ENCODE results near the gene PIAS2. TPM values are rescaled to one million over a fixed set of nuclear protein-coding genes. Genes with fewer than 3 reads are reported as not detected.
A peak's percentile ranks its signal among the peaks of the same experiment; 100 is the strongest.

The PIAS2 gene
- total and polyA plus RNA-seq, 9 of the 15 experiments (the other 6 are each of a cell fraction or from before 2014, with no cell fraction given), result 2.9 to 23.9 (median 12.0) TPM

- Histone ChIP-seq H3K4me3 (no peak overlapping the region), H3K27ac (ENCODE audit: extremely low read depth, low read depth, low read length) (no peak overlapping the region), H4K20me1 (replicated peaks; ENCODE audit: control insufficient read depth, insufficient read depth, low read length) (no peaks in the 10 kb centered on the region), H3K4me2 (ENCODE audit: insufficient read depth, low read length) (no peak overlapping the region), H3K9me3 (replicated peaks; ENCODE audit: control insufficient read depth, insufficient read depth, low read depth, low read length) (no peaks in the 10 kb centered on the region), H3K79me2 (ENCODE audit: control insufficient read depth, insufficient read depth, low read length) (no peaks in the 10 kb centered on the region), H3K4me1 (replicated peaks in 1 of 2; ENCODE audit: control insufficient read depth in 2 of 2, insufficient read depth in 2 of 2, low read length in 2 of 2) (no peaks in the 10 kb centered on the region), H3K9me1 (ENCODE audit: control insufficient read depth, insufficient read depth, low read length) (no peaks in the 10 kb centered on the region), H3K27me3 (ENCODE audit: control insufficient read depth in 2 of 2, insufficient read depth in 2 of 2, low read length in 2 of 2) (no peaks in the 10 kb centered on the region), H3K36me3 (ENCODE audit: control insufficient read depth, insufficient read depth, low read length) (no peaks in the 10 kb centered on the region), H3K9ac (ENCODE audit: insufficient read depth in 1 of 2, low read depth in 2 of 2, low read length in 2 of 2) (no peak overlapping the region), H2AFZ (ENCODE audit: low read depth, low read length) (no peak overlapping the region)
- CTCF ChIA-PET (ENCODE audit: low intra/inter-chr PET ratio), result no interaction called here
- intact Hi-C loops (cut with micrococcal nuclease) (no loop called here), in situ Hi-C loops (cut with MboI) (no loop called here)
- TF ChIP-seq HDAC3 (IDR thresholded peaks at IDR 0.05; ENCODE audit: borderline replicate concordance, partially characterized antibody), result no peak
- no peak for TF ChIP-seq C11orf30 (IDR thresholded peaks at IDR 0.05; ENCODE audit: low read depth)
- TF ChIP-seq TCF7L2 (IDR thresholded peaks at IDR 0.05; ENCODE audit: low read depth, low read length), result no peak
- TF ChIP-seq EP400 (IDR thresholded peaks at IDR 0.05), result no peak
- TF ChIP-seq TCF7 (IDR thresholded peaks at IDR 0.05; ENCODE audit: borderline replicate concordance), result no peak
- 86% methylated on average over 1 of the region's 1 CpG for WGBS (ENCODE audit: insufficient coverage, low coverage, missing lambda C conversion rate)
- DNase-seq (ENCODE audit: extremely low read depth in 1 of 4, low spot score in 3 of 4) (no peak), FAIRE-seq (no peak), ATAC-seq (no peak)
- BruUV-seq (replicated peaks), result no TSS peak
- POLR2A ChIA-PET, result interaction anchor here (1.1 kb wide), 1 partner anchor 14 kb away, joined by 3 read pairs; no protein-coding TSS in a partner anchor
Observed at GRCh38 chr18:46794607-46795006, 122.7 kb downstream of the PIAS2 start.

GRCh38 chr18:46793565-46793964 lies 123.7 kb downstream of the PIAS2 start:
- H3K36me3 ChIP-seq (ENCODE audit: control insufficient read depth, insufficient read depth, low read length), result no peaks in the 10 kb centered on the region
- no peaks in the 10 kb centered on the region for H3K4me1 ChIP-seq (replicated peaks in 1 of 2; ENCODE audit: control insufficient read depth in 2 of 2, insufficient read depth in 2 of 2, low read length in 2 of 2)
- H3K9ac ChIP-seq (ENCODE audit: insufficient read depth in 1 of 2, low read depth in 2 of 2, low read length in 2 of 2), result no peak overlapping the region
- H3K27me3 ChIP-seq (ENCODE audit: control insufficient read depth in 2 of 2, insufficient read depth in 2 of 2, low read length in 2 of 2), result no peaks in the 10 kb centered on the region
- H2AFZ ChIP-seq (ENCODE audit: low read depth, low read length), result no peak overlapping the region
- no peak overlapping the region for H3K4me2 ChIP-seq (ENCODE audit: insufficient read depth, low read length)
- H3K27ac ChIP-seq (ENCODE audit: extremely low read depth, low read depth, low read length), result no peak overlapping the region
- intact Hi-C loops (cut with micrococcal nuclease), result no loop called here
- no TSS peak for BruUV-seq (replicated peaks)
- ChIA-PET CTCF (ENCODE audit: low intra/inter-chr PET ratio) (no interaction called here), POLR2A (interaction anchor here (0.6 to 1.1 kb wide), 4 partner anchors 9 to 955 kb away, joined by 3 to 4 read pairs (median 3); no protein-coding TSS in a partner anchor)
- FAIRE-seq (no peak), DNase-seq (ENCODE audit: extremely low read depth in 1 of 4, low spot score in 3 of 4) (peak in 2 of 4 experiments; percentile 4 to 8), ATAC-seq (peak; percentile 63)
- TF ChIP-seq CTCF (IDR thresholded peaks at IDR 0.05 in 2 of 3, conservative IDR thresholded peaks at IDR 0.05 in 1 of 3; ENCODE audit: insufficient read depth in 2 of 3, low read depth in 1 of 3, low read length in 3 of 3) (peak in 2 of 3 experiments; percentile 15 to 17; a peak in 2 of 6 replicates), CHD4 (IDR thresholded peaks at IDR 0.05; ENCODE audit: insufficient read depth, insufficient replicate concordance, low read depth, low read length, poor library complexity, severe bottlenecking) (no peak)
- no peak overlapping the region for H3K4me3 ChIP-seq
- 57% methylated on average over 2 of the region's 3 CpGs for WGBS (ENCODE audit: insufficient coverage, low coverage, missing lambda C conversion rate)
- no peaks in the 10 kb centered on the region for H3K9me1 ChIP-seq (ENCODE audit: control insufficient read depth, insufficient read depth, low read length)
- H3K79me2 ChIP-seq (ENCODE audit: control insufficient read depth, insufficient read depth, low read length), result no peaks in the 10 kb centered on the region
- no peaks in the 10 kb centered on the region for H3K9me3 ChIP-seq (replicated peaks; ENCODE audit: control insufficient read depth, insufficient read depth, low read depth, low read length)
- H4K20me1 ChIP-seq (replicated peaks; ENCODE audit: control insufficient read depth, insufficient read depth, low read length), result no peaks in the 10 kb centered on the region
- in situ Hi-C loops (cut with MboI), result no loop called here
